HEK293 (cell line): ENCODE data around the gene MRPL9.
A peak's percentile ranks its signal among the peaks of the same experiment; 100 is the strongest.

Experiments
- CTCF ChIA-PET: fragments of 350-600 bp; formaldehyde crosslinking; extraction: SDS; loops from one replicate; lab custom pipeline; 2021; ENCODE audit warnings: antibody characterized with exemption; lab: Yijun Ruan, JAX
- POLR2A ChIA-PET: fragments of 300-600 bp; formaldehyde crosslinking; extraction: SDS; loops from one replicate; lab custom pipeline; 2020; ENCODE audit warnings: antibody characterized with exemption, inconsistent platforms; lab: Yijun Ruan, JAX
- H3K27ac ChIP-seq: fragments of 200-500 bp; sonication (Bioruptor generic); 2 replicates; pipeline ENCODE4 v1.5.1; 2014; ENCODE audit warnings: low read depth, low read length, control low read depth, inconsistent platforms; ENCODE audit errors: extremely low read depth
- H3K36me3 ChIP-seq, 2 experiments: fragments of 200-500 bp in 1 of 2; sonication (Bioruptor generic) in 1 of 2; 1 replicate in 1 of 2; 2 replicates in 1 of 2; pipeline ENCODE4 v1.5.1; 2014 to 2017; ENCODE audit warnings: inconsistent platforms in 2 of 2, low read length in 2 of 2; ENCODE audit not compliant: control insufficient read depth in 2 of 2, insufficient read depth in 1 of 2
- H3K4me1 ChIP-seq: fragments of 200-500 bp; sonication (Bioruptor generic); 2 replicates; pipeline ENCODE4 v1.5.1; 2014; ENCODE audit warnings: mild to moderate bottlenecking, low read length, inconsistent platforms; ENCODE audit not compliant: control insufficient read depth, insufficient read depth
- H3K4me3 ChIP-seq: 2 replicates; pipeline ENCODE4 v1.5.1; 2011; ENCODE audit warnings: low read depth, mild to moderate bottlenecking, control low read depth, low read length, moderate library complexity
- H3K9me3 ChIP-seq: fragments of 200-500 bp; sonication (Bioruptor generic); 2 replicates; pipeline ENCODE4 v1.5.1; 2014; ENCODE audit warnings: low read depth, low read length, inconsistent platforms; ENCODE audit not compliant: control insufficient read depth, insufficient read depth
- CTCF ChIP-seq: fragments of 450-650 bp; formaldehyde crosslinking; IDR thresholded peaks from 2 replicates; pipeline ENCODE4 v1.5.1; 2016; ENCODE audit warnings: missing biosample characterization, missing genetic modification characterization
- EGR2 ChIP-seq: fragments of 450-650 bp; formaldehyde crosslinking; IDR thresholded peaks from 2 replicates; pipeline ENCODE4 v1.5.1; 2016; ENCODE audit warnings: low read depth, missing biosample characterization, missing genetic modification characterization
- GLIS2 ChIP-seq: fragments of 450-650 bp; formaldehyde crosslinking; IDR thresholded peaks from 2 replicates; pipeline ENCODE4 v1.5.1; 2016; ENCODE audit warnings: missing biosample characterization, missing genetic modification characterization
- KLF9 ChIP-seq: fragments of 450-650 bp; formaldehyde crosslinking; IDR thresholded peaks from 2 replicates; pipeline ENCODE4 v1.5.1; 2016; ENCODE audit warnings: missing biosample characterization, missing genetic modification characterization, low read depth
- ZBTB10 ChIP-seq: fragments of 450-650 bp; formaldehyde crosslinking; IDR thresholded peaks from 2 replicates; pipeline ENCODE4 v1.5.1; 2016; ENCODE audit warnings: missing biosample characterization, missing genetic modification characterization
- ZBTB11 ChIP-seq: fragments of 450-650 bp; formaldehyde crosslinking; conservative IDR thresholded peaks from 2 replicates; pipeline ENCODE4 v1.5.1; 2016; ENCODE audit warnings: low read depth, missing biosample characterization, missing genetic modification characterization
- ZBTB17 ChIP-seq: fragments of 450-650 bp; formaldehyde crosslinking; IDR thresholded peaks from 2 replicates; pipeline ENCODE4 v1.5.1; 2016; ENCODE audit warnings: missing biosample characterization, missing genetic modification characterization
- ZBTB20 ChIP-seq: fragments of 450-650 bp; formaldehyde crosslinking; IDR thresholded peaks from 2 replicates; pipeline ENCODE4 v1.5.1; 2016; ENCODE audit warnings: missing biosample characterization, missing genetic modification characterization
- ZBTB48 ChIP-seq: fragments of 450-650 bp; formaldehyde crosslinking; IDR thresholded peaks from 2 replicates; pipeline ENCODE4 v1.5.1; 2016; ENCODE audit warnings: missing biosample characterization, missing genetic modification characterization
- ZFHX2 ChIP-seq: fragments of 450-650 bp; formaldehyde crosslinking; conservative IDR thresholded peaks from 2 replicates; pipeline ENCODE4 v1.5.1; 2016; ENCODE audit warnings: missing biosample characterization, missing genetic modification characterization
- ZFP69B ChIP-seq: fragments of 450-650 bp; formaldehyde crosslinking; IDR thresholded peaks from 2 replicates; pipeline ENCODE4 v1.5.1; 2016; ENCODE audit warnings: missing biosample characterization, missing genetic modification characterization
- ZNF121 ChIP-seq: fragments of 450-650 bp; formaldehyde crosslinking; IDR thresholded peaks from 2 replicates; pipeline ENCODE4 v1.5.1; 2016; ENCODE audit warnings: missing biosample characterization, missing genetic modification characterization
- ZNF221 ChIP-seq: fragments of 450-650 bp; formaldehyde crosslinking; IDR thresholded peaks from 2 replicates; pipeline ENCODE4 v1.5.1; 2017; ENCODE audit warnings: missing biosample characterization, missing genetic modification characterization, borderline replicate concordance
- ZNF239 ChIP-seq: fragments of 450-650 bp; formaldehyde crosslinking; IDR thresholded peaks from 2 replicates; pipeline ENCODE4 v1.5.1; 2016; ENCODE audit warnings: missing biosample characterization, missing genetic modification characterization
- ZNF335 ChIP-seq: fragments of 450-650 bp; formaldehyde crosslinking; conservative IDR thresholded peaks from 2 replicates; pipeline ENCODE4 v1.5.1; 2016; ENCODE audit warnings: missing biosample characterization, missing genetic modification characterization
- ZNF341 ChIP-seq: fragments of 450-650 bp; formaldehyde crosslinking; IDR thresholded peaks from 2 replicates; pipeline ENCODE4; 2016; ENCODE audit warnings: low read depth, missing biosample characterization, missing genetic modification characterization
- ZNF600 ChIP-seq: fragments of 450-650 bp; formaldehyde crosslinking; IDR thresholded peaks from 2 replicates; pipeline ENCODE4 v1.5.1; 2016; ENCODE audit warnings: missing biosample characterization, missing genetic modification characterization
- ZNF692 ChIP-seq: fragments of 450-650 bp; formaldehyde crosslinking; IDR thresholded peaks from 2 replicates; pipeline ENCODE4 v1.5.1; 2016; ENCODE audit warnings: missing biosample characterization, missing genetic modification characterization
- TF ChIP-seq, protein P1 (sequence below): fragments of 450-650 bp; formaldehyde crosslinking; IDR thresholded peaks from 2 replicates; pipeline ENCODE4 v1.5.1; 2016; ENCODE audit warnings: missing biosample characterization, missing genetic modification characterization

Gene MRPL9

DNA sequence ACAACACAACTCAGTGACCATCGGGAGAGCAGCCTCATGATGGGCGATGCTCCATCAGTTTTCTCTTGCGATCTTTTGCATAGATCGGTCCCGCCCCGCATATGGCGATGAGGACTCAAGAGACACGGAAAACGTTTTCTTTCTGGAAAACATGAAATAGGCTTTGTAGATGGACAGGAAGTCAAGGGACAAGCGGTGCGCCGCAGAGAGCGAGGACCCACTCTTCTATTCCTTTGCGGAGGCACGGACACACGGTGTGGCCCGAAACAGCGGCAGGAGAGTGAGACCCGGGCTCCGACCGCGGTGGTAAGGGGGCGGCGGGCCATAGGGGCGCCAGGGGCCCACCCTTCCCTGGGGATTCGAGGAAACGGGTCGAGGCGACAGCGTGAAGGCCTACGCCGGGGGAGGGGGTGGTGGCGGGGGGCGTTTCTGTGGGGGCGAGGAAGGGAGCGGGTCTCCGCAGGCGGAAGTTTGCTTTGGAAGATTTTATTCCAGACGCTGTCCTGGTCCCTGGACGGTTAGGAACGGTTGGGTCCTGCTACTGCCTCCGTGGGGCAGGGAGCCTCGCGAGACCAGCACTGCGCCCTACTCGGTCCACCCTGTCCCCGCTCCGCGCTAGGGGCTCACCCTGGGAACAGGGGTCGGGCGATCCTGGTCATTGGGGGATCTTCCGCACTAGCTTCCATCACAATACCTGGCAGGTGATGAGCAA lies 27.8 kb upstream of the MRPL9 start:
- peak overlapping the region; percentile 51 for H3K4me3 ChIP-seq
- ChIA-PET CTCF (no interaction called here), POLR2A (interaction anchor here (0.6 to 2.7 kb wide), 2 partner anchors 14 to 28 kb away, joined by 3 to 11 read pairs; partner anchors contain the start of gene MRPL9)
- H3K4me1 ChIP-seq: no peaks in the 10 kb centered on the region
- TF ChIP-seq ZBTB20 (tag by site-specific recombination) (peak; percentile 63; the same call in 1 of the 2 replicates), KLF9 (tag by site-specific recombination) (peak; percentile 31; the same call in 1 of the 2 replicates), ZNF335 (tag by site-specific recombination) (peak; percentile 87), ZFP69B (tag by site-specific recombination) (peak; percentile 77), ZNF600 (tag by site-specific recombination) (peak; percentile 41; the same call in 1 of the 2 replicates), ZNF221 (no peak), GLIS2 (peak; percentile 50; the same call in 1 of the 2 replicates), ZNF692 (tag by site-specific recombination) (peak; percentile 81), EGR2 (tag by site-specific recombination) (0 out of 2 replicates have a peak, but pooled peaks have one; percentile 26), ZNF239 (no peak), ZNF341 (tag by site-specific recombination) (no peak), ZBTB11 (tag by site-specific recombination) (peak; percentile 27; the same call in 1 of the 2 replicates), CTCF (tag by site-specific recombination) (0 out of 2 replicates have a peak, but pooled peaks have one; percentile 5), ZBTB17 (tag by site-specific recombination) (peak; percentile 80), ZBTB10 (tag by site-specific recombination) (0 out of 2 replicates have a peak, but pooled peaks have one; percentile 34), ZNF121 (no peak; the same call in 1 of the 2 replicates), ZFHX2 (tag by site-specific recombination) (0 out of 2 replicates have a peak, but pooled peaks have one; percentile 13), ZBTB48 (tag by site-specific recombination) (peak; percentile 78)
- TF ChIP-seq, protein P1, sequence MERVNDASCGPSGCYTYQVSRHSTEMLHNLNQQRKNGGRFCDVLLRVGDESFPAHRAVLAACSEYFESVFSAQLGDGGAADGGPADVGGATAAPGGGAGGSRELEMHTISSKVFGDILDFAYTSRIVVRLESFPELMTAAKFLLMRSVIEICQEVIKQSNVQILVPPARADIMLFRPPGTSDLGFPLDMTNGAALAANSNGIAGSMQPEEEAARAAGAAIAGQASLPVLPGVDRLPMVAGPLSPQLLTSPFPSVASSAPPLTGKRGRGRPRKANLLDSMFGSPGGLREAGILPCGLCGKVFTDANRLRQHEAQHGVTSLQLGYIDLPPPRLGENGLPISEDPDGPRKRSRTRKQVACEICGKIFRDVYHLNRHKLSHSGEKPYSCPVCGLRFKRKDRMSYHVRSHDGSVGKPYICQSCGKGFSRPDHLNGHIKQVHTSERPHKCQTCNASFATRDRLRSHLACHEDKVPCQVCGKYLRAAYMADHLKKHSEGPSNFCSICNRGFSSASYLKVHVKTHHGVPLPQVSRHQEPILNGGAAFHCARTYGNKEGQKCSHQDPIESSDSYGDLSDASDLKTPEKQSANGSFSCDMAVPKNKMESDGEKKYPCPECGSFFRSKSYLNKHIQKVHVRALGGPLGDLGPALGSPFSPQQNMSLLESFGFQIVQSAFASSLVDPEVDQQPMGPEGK: peak; percentile 60; the same call in 1 of the 2 replicates
- TF ChIP-seq, all 188 proteins: peak for 15
- H3K27ac ChIP-seq: peak overlapping the region; percentile 12
- no peaks in the 10 kb centered on the region for H3K9me3 ChIP-seq
- H3K36me3 ChIP-seq: no peaks in the 10 kb centered on the region
